Body of pancreas (tissue), 4 donors: ENCODE results near the gene INCENP.
"Not testable (repeated sequence)": the region's sequence is repeated elsewhere in the genome, so short reads cannot be mapped to it uniquely, and the experiment has no call there.

ENCODE experiments used
- POLR2A ChIP-seq, 3 donors: fragments of 450-650 bp; IDR thresholded peaks; one replicate each; pipeline ENCODE4 v1.6.1; 2016; ENCODE audit warnings: antibody characterized with exemption in 3 of 3, mild to moderate bottlenecking in 2 of 3
- TF ChIP-seq, protein P1 (sequence below), 7 experiments: fragments of 450-650 bp in 4 of 7; fragments of 200-600 bp in 3 of 7; sonication (generic) in 3 of 7; IDR thresholded peaks; one replicate each; pipeline ENCODE4 v1.5.1; 2016 to 2019; ENCODE audit warnings: antibody characterized with exemption in 7 of 7

DNA sequence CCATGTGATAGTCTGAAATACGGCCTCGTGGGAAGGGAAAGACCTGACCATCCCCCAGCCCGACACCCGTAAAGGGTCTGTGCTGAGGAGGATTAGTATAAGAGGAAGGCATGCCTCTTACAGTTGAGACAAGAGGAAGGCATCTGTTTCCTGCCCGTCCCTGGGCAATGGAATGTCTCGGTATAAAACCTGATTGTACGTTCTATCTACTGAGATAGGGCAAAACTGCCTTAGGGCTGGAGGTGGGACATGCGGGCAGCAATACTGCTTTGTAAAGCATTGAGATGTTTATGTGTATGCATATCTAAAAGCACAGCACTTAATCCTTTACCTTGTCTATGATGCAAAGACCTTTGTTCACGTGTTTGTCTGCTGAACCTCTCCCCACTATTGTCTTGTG lies 71.2 kb downstream of the INCENP start:
- TF ChIP-seq, protein P1, sequence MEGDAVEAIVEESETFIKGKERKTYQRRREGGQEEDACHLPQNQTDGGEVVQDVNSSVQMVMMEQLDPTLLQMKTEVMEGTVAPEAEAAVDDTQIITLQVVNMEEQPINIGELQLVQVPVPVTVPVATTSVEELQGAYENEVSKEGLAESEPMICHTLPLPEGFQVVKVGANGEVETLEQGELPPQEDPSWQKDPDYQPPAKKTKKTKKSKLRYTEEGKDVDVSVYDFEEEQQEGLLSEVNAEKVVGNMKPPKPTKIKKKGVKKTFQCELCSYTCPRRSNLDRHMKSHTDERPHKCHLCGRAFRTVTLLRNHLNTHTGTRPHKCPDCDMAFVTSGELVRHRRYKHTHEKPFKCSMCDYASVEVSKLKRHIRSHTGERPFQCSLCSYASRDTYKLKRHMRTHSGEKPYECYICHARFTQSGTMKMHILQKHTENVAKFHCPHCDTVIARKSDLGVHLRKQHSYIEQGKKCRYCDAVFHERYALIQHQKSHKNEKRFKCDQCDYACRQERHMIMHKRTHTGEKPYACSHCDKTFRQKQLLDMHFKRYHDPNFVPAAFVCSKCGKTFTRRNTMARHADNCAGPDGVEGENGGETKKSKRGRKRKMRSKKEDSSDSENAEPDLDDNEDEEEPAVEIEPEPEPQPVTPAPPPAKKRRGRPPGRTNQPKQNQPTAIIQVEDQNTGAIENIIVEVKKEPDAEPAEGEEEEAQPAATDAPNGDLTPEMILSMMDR (IDR thresholded peaks at IDR 0.05) = not testable (repeated sequence)
- TF ChIP-seq POLR2A (IDR thresholded peaks at IDR 0.05) = not testable (repeated sequence)
